AG04450 (cell line): Measurements from ENCODE around the gene KCNN3. TPM values are rescaled to one million over a fixed set of nuclear protein-coding genes. Genes with fewer than 3 reads are reported as not detected.

Experiments
- CTCF ChIA-PET: fragments of 300-600, 350-600 bp; formaldehyde crosslinking; extraction: SDS; loops from one replicate; lab custom pipeline; 2022; ENCODE audit warnings: antibody characterized with exemption, inconsistent platforms; lab: Charles Lee
- POLR2A ChIA-PET: fragments of 350-600 bp; formaldehyde crosslinking; extraction: SDS; loops from one replicate; lab custom pipeline; 2021; ENCODE audit warnings: antibody characterized with exemption, inconsistent platforms; lab: Yijun Ruan, JAX
- DNase-seq: peaks from one replicate; pipeline ENCODE4 v3.0.0-alpha.2; 2011; ENCODE audit warnings: low read depth, low spot score
- H3K27ac ChIP-seq: one replicate; pipeline ENCODE4 v1.5.1; 2012; ENCODE audit warnings: low read depth, low read length, control low read depth
- H3K27me3 ChIP-seq: one replicate; pipeline ENCODE4 v1.6.0; 2012; ENCODE audit warnings: low read length; ENCODE audit not compliant: control insufficient read depth, insufficient read depth
- H3K4me3 ChIP-seq: 2 replicates; pipeline ENCODE4 v1.5.1; 2011; ENCODE audit warnings: mild to moderate bottlenecking, low read depth, low read length, control low read depth
- H3K9me3 ChIP-seq: 2 replicates; pipeline ENCODE4 v1.5.1; 2012; ENCODE audit warnings: low read length; ENCODE audit not compliant: control insufficient read depth, insufficient read depth
- CTCF ChIP-seq: IDR thresholded peaks from 2 replicates; pipeline ENCODE4 v1.5.1; 2011; ENCODE audit warnings: low read depth, low read length, control low read depth, inconsistent platforms
- polyA plus RNA-seq: library from polyadenylated mRNA; depleted of rRNA; stranded (reverse); fragments of >200 nt; gene quantifications from 2 replicates; pipeline ENCODE4 v1.2.3, GENCODE V29; 2011

The KCNN3 gene
- polyA plus RNA-seq, 1 experiment: 0.09 TPM

GRCh38 chr1:154829062-154829461 lies 41.0 kb downstream of the KCNN3 start:
- CTCF ChIA-PET: no interaction called here
- DNase-seq: no peak
- TF ChIP-seq CTCF: no peak

GRCh38 chr1:154824179-154825000 lies 45.7 kb downstream of the KCNN3 start:
- Histone ChIP-seq H3K9me3 (no peaks in the 10 kb centered on the region), H3K27ac (no peak overlapping the region), H3K27me3 (peaks cover 31% of the 10 kb centered on the region), H3K4me3 (no peak overlapping the region)
- ChIA-PET CTCF (no interaction called here), POLR2A (no interaction called here)
- DNase-seq: no peak
- TF ChIP-seq CTCF: no peak

More at GRCh38 chr1:154829062-154829461, 41.0 kb downstream of the KCNN3 start:
- peaks cover 35% of the 10 kb centered on the region for H3K27me3 ChIP-seq
- POLR2A ChIA-PET: no interaction called here
- H3K4me3 ChIP-seq: no peak overlapping the region
- H3K27ac ChIP-seq: no peak overlapping the region
- no peaks in the 10 kb centered on the region for H3K9me3 ChIP-seq

- no peak overlapping the region for H3K4me3 ChIP-seq
- H3K9me3 ChIP-seq: no peaks in the 10 kb centered on the region
- ChIA-PET POLR2A (no interaction called here), CTCF (interaction anchor here (1.1 kb wide), 1 partner anchor 11 kb away, joined by 3 read pairs; no protein-coding TSS in a partner anchor)
- TF ChIP-seq CTCF: no peak
- H3K27ac ChIP-seq: no peak overlapping the region
- DNase-seq: no peak
- peaks cover 29% of the 10 kb centered on the region for H3K27me3 ChIP-seq
Observed at GRCh38 chr1:154822717-154823116, 47.4 kb downstream of the KCNN3 start.

GRCh38 chr1:154822233-154822632 lies 47.8 kb downstream of the KCNN3 start:
- no peak for DNase-seq
- Histone ChIP-seq H3K27ac (no peak overlapping the region), H3K27me3 (peaks cover 27% of the 10 kb centered on the region), H3K9me3 (no peaks in the 10 kb centered on the region), H3K4me3 (no peak overlapping the region)
- ChIA-PET POLR2A (no interaction called here), CTCF (interaction anchor here (1.1 kb wide), 1 partner anchor 12 kb away, joined by 3 read pairs; no protein-coding TSS in a partner anchor)
- TF ChIP-seq CTCF: no peak

- POLR2A ChIA-PET: no interaction called here
- no peak overlapping the region for H3K27ac ChIP-seq
- peaks cover 29% of the 10 kb centered on the region for H3K27me3 ChIP-seq
- CTCF ChIA-PET: no interaction called here
- no peak for TF ChIP-seq CTCF
- H3K9me3 ChIP-seq: no peaks in the 10 kb centered on the region
- DNase-seq: no peak
- H3K4me3 ChIP-seq: no peak overlapping the region
Observed at GRCh38 chr1:154821083-154821482, 49.0 kb downstream of the KCNN3 start.
